ENCODE data around the gene HEY2.

DNA sequence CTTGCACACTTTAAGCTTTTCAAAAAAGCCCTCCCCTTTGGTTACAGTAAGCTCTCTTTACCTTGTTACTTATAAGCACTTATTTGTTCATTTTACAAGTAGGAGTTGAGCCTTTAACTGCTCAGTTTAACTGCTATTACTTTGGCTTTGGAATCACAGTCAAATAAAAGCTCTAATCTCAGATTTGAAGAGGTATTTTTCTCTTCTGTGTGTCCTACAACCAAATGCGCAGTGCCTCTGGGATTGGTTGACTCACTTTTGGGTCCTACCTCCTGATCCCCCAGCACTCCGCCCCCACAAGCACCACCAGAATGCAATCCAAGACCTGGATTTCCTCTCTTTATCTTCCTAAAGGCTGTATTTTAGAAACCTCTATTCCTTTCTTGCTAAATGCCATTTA, 43.8 kb downstream of the HEY2 start:
- TF ChIP-seq, protein P1, sequence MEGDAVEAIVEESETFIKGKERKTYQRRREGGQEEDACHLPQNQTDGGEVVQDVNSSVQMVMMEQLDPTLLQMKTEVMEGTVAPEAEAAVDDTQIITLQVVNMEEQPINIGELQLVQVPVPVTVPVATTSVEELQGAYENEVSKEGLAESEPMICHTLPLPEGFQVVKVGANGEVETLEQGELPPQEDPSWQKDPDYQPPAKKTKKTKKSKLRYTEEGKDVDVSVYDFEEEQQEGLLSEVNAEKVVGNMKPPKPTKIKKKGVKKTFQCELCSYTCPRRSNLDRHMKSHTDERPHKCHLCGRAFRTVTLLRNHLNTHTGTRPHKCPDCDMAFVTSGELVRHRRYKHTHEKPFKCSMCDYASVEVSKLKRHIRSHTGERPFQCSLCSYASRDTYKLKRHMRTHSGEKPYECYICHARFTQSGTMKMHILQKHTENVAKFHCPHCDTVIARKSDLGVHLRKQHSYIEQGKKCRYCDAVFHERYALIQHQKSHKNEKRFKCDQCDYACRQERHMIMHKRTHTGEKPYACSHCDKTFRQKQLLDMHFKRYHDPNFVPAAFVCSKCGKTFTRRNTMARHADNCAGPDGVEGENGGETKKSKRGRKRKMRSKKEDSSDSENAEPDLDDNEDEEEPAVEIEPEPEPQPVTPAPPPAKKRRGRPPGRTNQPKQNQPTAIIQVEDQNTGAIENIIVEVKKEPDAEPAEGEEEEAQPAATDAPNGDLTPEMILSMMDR (IDR thresholded peaks at IDR 0.05) = no peak
- no peak for TF ChIP-seq EZH2 (IDR thresholded peaks at IDR 0.05; ENCODE audit: borderline replicate concordance, insufficient read depth, low read depth, low read length, poor library complexity, severe bottlenecking)
